HepG2 (cell line): ENCODE measurements around the gene ADAMTS15. TPM values are rescaled to one million over a fixed set of nuclear protein-coding genes. Genes with fewer than 3 reads are reported as not detected.

Source experiments
- SMC3 ChIP-seq: IDR thresholded peaks from 2 replicates; pipeline ENCODE4 v1.6.1; 2011; ENCODE audit warnings: low read length, improper control_type of control experiment
- STAT5B ChIP-seq: sonication (generic); formaldehyde crosslinking; IDR thresholded peaks from 2 replicates; pipeline ENCODE4 v1.4.0; 2020; ENCODE audit warnings: missing genetic modification reagents
- ZBTB20 ChIP-seq: sonication (generic); formaldehyde crosslinking; IDR thresholded peaks from 2 replicates; pipeline ENCODE4 v1.8.1; 2023; ENCODE audit warnings: missing genetic modification reagents, low read depth, mild to moderate bottlenecking, borderline replicate concordance
- ZFYVE20 ChIP-seq: sonication (generic); formaldehyde crosslinking; IDR thresholded peaks from 2 replicates; pipeline ENCODE4 v1.8.0; 2023; ENCODE audit warnings: low read depth, mild to moderate bottlenecking, moderate library complexity, missing genetic modification reagents, borderline replicate concordance
- polyA plus RNA-seq, 8 experiments: library from polyadenylated mRNA; depleted of rRNA in 3 of 8; stranded (reverse) in 7 of 8; unstranded in 1 of 8; fragments of >200 nt; fragmentation: Illumina TruSeq in 4 of 8; extraction: Trizol in 4 of 8; gene quantifications; 2 replicates each; pipeline versions ENCODE4 v1.2.1 to v1.2.3, GENCODE V29; 2011 to 2016; ENCODE audit warnings: low read depth in 4 of 8, missing spikeins in 1 of 8, mixed read lengths in 1 of 8; ENCODE audit not compliant: insufficient read depth in 1 of 8
- total RNA-seq, 5 experiments: library from RNA; depleted of rRNA; stranded (reverse); fragments of >200 nt; fragmentation: Illumina TruSeq; extraction: Trizol; gene quantifications; 2 replicates each; pipeline ENCODE4 v1.2.3, GENCODE V29; 2016; ENCODE audit warnings: low read depth in 1 of 5
- TF ChIP-seq, protein P1 (sequence below): sonication (generic); formaldehyde crosslinking; IDR thresholded peaks from 2 replicates; pipeline ENCODE4 v1.4.0; 2020; ENCODE audit warnings: mild to moderate bottlenecking, missing genetic modification reagents
- TF ChIP-seq, protein P2 (sequence below): sonication (generic); formaldehyde crosslinking; IDR thresholded peaks from 2 replicates; pipeline ENCODE4 v1.8.0; 2022; ENCODE audit warnings: missing genetic modification reagents, mild to moderate bottlenecking, inconsistent platforms, borderline replicate concordance
- TF ChIP-seq, protein P3 (sequence below): sonication (generic); formaldehyde crosslinking; IDR thresholded peaks from 2 replicates; pipeline ENCODE4 v1.5.1; 2020; ENCODE audit warnings: mild to moderate bottlenecking, moderate library complexity, missing genetic modification reagents

The ADAMTS15 gene
- total and polyA plus RNA-seq, 2 of the 13 experiments (the other 11 are each of a cell fraction or from before 2014, with no cell fraction given) = 0.01 to 0.02 TPM

DNA sequence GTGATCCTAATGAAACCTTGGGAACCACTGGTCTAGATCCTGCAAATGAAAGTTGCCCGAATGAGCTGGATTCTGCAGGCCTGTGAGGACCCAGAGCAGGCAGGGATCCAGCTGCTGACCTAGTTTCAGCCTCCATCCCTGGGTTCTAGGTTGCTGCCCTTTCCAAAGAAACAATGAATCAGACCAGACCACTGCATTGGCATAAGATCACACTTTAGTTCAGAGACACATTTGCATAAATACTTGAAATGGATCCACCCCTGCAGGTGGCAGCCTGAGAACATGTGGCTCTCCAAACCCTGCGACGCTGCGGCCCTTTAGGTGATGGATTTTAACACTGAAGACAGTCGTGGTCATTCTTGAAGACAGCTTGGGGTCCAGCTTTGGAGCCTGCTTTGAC lies 43.7 kb upstream of the ADAMTS15 start (continued):
- TF ChIP-seq, protein P1, sequence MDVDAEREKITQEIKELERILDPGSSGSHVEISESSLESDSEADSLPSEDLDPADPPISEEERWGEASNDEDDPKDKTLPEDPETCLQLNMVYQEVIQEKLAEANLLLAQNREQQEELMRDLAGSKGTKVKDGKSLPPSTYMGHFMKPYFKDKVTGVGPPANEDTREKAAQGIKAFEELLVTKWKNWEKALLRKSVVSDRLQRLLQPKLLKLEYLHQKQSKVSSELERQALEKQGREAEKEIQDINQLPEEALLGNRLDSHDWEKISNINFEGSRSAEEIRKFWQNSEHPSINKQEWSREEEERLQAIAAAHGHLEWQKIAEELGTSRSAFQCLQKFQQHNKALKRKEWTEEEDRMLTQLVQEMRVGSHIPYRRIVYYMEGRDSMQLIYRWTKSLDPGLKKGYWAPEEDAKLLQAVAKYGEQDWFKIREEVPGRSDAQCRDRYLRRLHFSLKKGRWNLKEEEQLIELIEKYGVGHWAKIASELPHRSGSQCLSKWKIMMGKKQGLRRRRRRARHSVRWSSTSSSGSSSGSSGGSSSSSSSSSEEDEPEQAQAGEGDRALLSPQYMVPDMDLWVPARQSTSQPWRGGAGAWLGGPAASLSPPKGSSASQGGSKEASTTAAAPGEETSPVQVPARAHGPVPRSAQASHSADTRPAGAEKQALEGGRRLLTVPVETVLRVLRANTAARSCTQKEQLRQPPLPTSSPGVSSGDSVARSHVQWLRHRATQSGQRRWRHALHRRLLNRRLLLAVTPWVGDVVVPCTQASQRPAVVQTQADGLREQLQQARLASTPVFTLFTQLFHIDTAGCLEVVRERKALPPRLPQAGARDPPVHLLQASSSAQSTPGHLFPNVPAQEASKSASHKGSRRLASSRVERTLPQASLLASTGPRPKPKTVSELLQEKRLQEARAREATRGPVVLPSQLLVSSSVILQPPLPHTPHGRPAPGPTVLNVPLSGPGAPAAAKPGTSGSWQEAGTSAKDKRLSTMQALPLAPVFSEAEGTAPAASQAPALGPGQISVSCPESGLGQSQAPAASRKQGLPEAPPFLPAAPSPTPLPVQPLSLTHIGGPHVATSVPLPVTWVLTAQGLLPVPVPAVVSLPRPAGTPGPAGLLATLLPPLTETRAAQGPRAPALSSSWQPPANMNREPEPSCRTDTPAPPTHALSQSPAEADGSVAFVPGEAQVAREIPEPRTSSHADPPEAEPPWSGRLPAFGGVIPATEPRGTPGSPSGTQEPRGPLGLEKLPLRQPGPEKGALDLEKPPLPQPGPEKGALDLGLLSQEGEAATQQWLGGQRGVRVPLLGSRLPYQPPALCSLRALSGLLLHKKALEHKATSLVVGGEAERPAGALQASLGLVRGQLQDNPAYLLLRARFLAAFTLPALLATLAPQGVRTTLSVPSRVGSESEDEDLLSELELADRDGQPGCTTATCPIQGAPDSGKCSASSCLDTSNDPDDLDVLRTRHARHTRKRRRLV (CRISPR knock-in tag) = no peak
- TF ChIP-seq ZBTB20 (CRISPR knock-in tag) = no peak
- no peak for TF ChIP-seq STAT5B
- TF ChIP-seq, protein P2, sequence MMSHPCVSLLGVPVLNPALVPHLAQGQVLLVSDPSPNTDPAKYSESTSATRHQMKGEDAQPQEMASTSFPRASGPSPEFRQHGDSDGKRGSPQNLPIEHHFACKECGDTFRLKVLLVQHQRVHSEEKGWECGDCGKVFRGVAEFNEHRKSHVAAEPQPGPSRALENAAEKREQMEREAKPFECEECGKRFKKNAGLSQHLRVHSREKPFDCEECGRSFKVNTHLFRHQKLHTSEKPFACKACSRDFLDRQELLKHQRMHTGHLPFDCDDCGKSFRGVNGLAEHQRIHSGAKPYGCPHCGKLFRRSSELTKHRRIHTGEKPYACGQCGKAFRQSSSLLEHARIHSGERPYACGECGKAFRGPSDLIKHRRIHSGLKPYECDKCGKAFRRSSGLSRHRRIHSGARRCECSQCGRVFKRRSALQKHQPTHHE (CRISPR knock-in tag) = no peak
- TF ChIP-seq ZFYVE20 (CRISPR knock-in tag) = no peak
- TF ChIP-seq, protein P3, sequence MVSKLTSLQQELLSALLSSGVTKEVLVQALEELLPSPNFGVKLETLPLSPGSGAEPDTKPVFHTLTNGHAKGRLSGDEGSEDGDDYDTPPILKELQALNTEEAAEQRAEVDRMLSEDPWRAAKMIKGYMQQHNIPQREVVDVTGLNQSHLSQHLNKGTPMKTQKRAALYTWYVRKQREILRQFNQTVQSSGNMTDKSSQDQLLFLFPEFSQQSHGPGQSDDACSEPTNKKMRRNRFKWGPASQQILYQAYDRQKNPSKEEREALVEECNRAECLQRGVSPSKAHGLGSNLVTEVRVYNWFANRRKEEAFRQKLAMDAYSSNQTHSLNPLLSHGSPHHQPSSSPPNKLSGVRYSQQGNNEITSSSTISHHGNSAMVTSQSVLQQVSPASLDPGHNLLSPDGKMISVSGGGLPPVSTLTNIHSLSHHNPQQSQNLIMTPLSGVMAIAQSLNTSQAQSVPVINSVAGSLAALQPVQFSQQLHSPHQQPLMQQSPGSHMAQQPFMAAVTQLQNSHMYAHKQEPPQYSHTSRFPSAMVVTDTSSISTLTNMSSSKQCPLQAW (CRISPR knock-in tag) = no peak
- TF ChIP-seq SMC3 = no peak
